B cell (primary cell): Measurements from ENCODE around the gene GFRA3. TPM values are rescaled to one million over a fixed set of nuclear protein-coding genes. Genes with fewer than 3 reads are reported as not detected.

Source experiments
- ATAC-seq: fragments of 200-7000 bp; cut with Tn5 transposase; one replicate; pipeline ENCODE4 v1.10.0; 2021; ENCODE audit warnings: low read depth, mild to moderate bottlenecking, moderate number of reproducible peaks, moderate library complexity
- CTCF ChIA-PET: fragments of 350-600 bp; sonication (Branson Sonifier 250); formaldehyde crosslinking; loops from one replicate; lab custom pipeline; 2021; ENCODE audit warnings: antibody characterized with exemption, inconsistent platforms; lab: Charles Lee
- POLR2A ChIA-PET: fragments of 350-600 bp; sonication (Branson Sonifier 250); formaldehyde crosslinking; loops from one replicate; lab custom pipeline; 2021; ENCODE audit warnings: antibody characterized with exemption; lab: Charles Lee
- DNase-seq: peaks from one replicate; pipeline ENCODE4 v3.0.0; 2013
- H2AFZ ChIP-seq: 2 replicates; pipeline ENCODE4 v1.6.1; 2012; ENCODE audit warnings: mild to moderate bottlenecking, low read depth, low read length; ENCODE audit not compliant: insufficient read depth, poor library complexity, severe bottlenecking
- H3K27ac ChIP-seq, 2 donors: 1 replicate in 1 of 2; 2 replicates in 1 of 2; pipeline ENCODE4 v1.5.1; 2012 to 2013; ENCODE audit warnings: low read length in 2 of 2, mild to moderate bottlenecking in 2 of 2, moderate library complexity in 1 of 2
- H3K27me3 ChIP-seq, 4 experiments: fragments of 200-600 bp in 1 of 4; sonication (generic) in 1 of 4; replicated peaks in 1 of 4; 1 replicate in 2 of 4; 2 replicates in 2 of 4; pipeline versions ENCODE4 v1.6.1 to v1.7.0; 2013 to 2016; ENCODE audit warnings: low read length in 3 of 4, mild to moderate bottlenecking in 2 of 4, mixed read lengths in 1 of 4, moderate library complexity in 1 of 4; ENCODE audit not compliant: insufficient read depth in 4 of 4, control insufficient read depth in 3 of 4; ENCODE audit errors: control extremely low read depth in 1 of 4
- H3K36me3 ChIP-seq, 2 experiments: replicated peaks in 1 of 2; 1 replicate in 1 of 2; 2 replicates in 1 of 2; pipeline versions ENCODE4 v1.6.1 to v1.7.1; 2013; ENCODE audit warnings: low read length in 1 of 2; ENCODE audit not compliant: insufficient read depth in 2 of 2, control insufficient read depth in 1 of 2; ENCODE audit errors: control extremely low read depth in 1 of 2, extremely low read depth in 1 of 2
- H3K4me1 ChIP-seq, 2 donors: fragments of 200-600 bp in 1 of 2; sonication (generic) in 1 of 2; 1 replicate in 1 of 2; 2 replicates in 1 of 2; pipeline versions ENCODE4 v1.5.1 to v1.6.1; 2013 to 2017; ENCODE audit warnings: low read length in 2 of 2; ENCODE audit not compliant: control insufficient read depth in 2 of 2, insufficient read depth in 2 of 2
- H3K4me2 ChIP-seq: replicated peaks from 2 replicates; pipeline ENCODE3; 2012; ENCODE audit warnings: mild to moderate bottlenecking, low read depth, low read length; ENCODE audit not compliant: poor library complexity, severe bottlenecking
- H3K4me3 ChIP-seq, 5 experiments: fragments of 200-600 bp in 1 of 5; sonication (generic) in 1 of 5; 1 replicate in 3 of 5; 2 replicates in 2 of 5; pipeline versions ENCODE4 v1.5.1 to v1.7.0; 2011 to 2016; ENCODE audit warnings: low read length in 4 of 5, mild to moderate bottlenecking in 4 of 5, low read depth in 2 of 5, control low read depth in 1 of 5, moderate library complexity in 1 of 5; ENCODE audit not compliant: insufficient read depth in 1 of 5; ENCODE audit errors: control extremely low read depth in 1 of 5, extremely low read depth in 1 of 5
- H3K79me2 ChIP-seq: fragments of 200-600 bp; sonication (generic); one replicate; pipeline ENCODE4 v1.6.0; 2016; ENCODE audit warnings: low read length; ENCODE audit not compliant: control insufficient read depth, insufficient read depth
- H3K9ac ChIP-seq: fragments of 200-600 bp; sonication (generic); 2 replicates; pipeline ENCODE4 v1.6.1; 2017; ENCODE audit warnings: mild to moderate bottlenecking, low read length, moderate library complexity
- H3K9me3 ChIP-seq, 3 donors: one replicate each; pipeline versions ENCODE4 v1.6.1 to v1.7.1; 2013; ENCODE audit warnings: low read length in 2 of 3; ENCODE audit not compliant: control insufficient read depth in 2 of 3, insufficient read depth in 1 of 3; ENCODE audit errors: control extremely low read depth in 1 of 3
- H4K20me1 ChIP-seq: 2 replicates; pipeline ENCODE4 v1.6.0; 2012; ENCODE audit warnings: mild to moderate bottlenecking, low read length; ENCODE audit not compliant: insufficient read depth, control insufficient read depth, poor library complexity, severe bottlenecking
- H3K27ac Mint-ChIP-seq: one replicate; pipeline ENCODE4 v1.8.0; 2021; ENCODE audit warnings: mixed read lengths
- H3K27me3 Mint-ChIP-seq: one replicate; pipeline ENCODE4 v1.8.0; 2021; ENCODE audit warnings: mixed read lengths
- H3K4me1 Mint-ChIP-seq: one replicate; pipeline ENCODE4 v1.8.0; 2021; ENCODE audit warnings: mixed read lengths
- H3K4me3 Mint-ChIP-seq: one replicate; pipeline ENCODE4 v1.8.0; 2021; ENCODE audit warnings: mixed read lengths
- H3K9me3 Mint-ChIP-seq: one replicate; pipeline ENCODE4 v1.8.0; 2022; ENCODE audit warnings: mixed read lengths; ENCODE audit not compliant: insufficient read depth
- CTCF ChIP-seq: fragments of 200-600 bp; IDR thresholded peaks from one replicate; pipeline ENCODE4 v1.8.0; 2022; ENCODE audit warnings: antibody characterized with exemption, mild to moderate bottlenecking
- EZH2 ChIP-seq: IDR thresholded peaks from 2 replicates; pipeline ENCODE4 v1.6.1; 2012; ENCODE audit warnings: borderline replicate concordance, low read depth, mild to moderate bottlenecking, moderate library complexity, low read length; ENCODE audit not compliant: insufficient read depth, poor library complexity, severe bottlenecking
- WGBS: methylation state at CpG from one replicate; pipeline ENCODE4 v1.1.5; 2013; ENCODE audit warnings: missing lambda C conversion rate; ENCODE audit not compliant: insufficient coverage; 5-methylcytosine and 5-hydroxymethylcytosine counted together
- intact Hi-C: fragments of 100-400 bp; cut with micrococcal nuclease; formaldehyde crosslinking; loops from one replicate; pipeline ENCODE4 v1.10.0; 2022
- polyA plus RNA-seq: library from polyadenylated mRNA; depleted of rRNA; stranded (reverse); fragments of >200 nt; gene quantifications from 2 replicates; pipeline ENCODE4 v1.2.3, GENCODE V29; 2012
- total RNA-seq, 2 donors: library from RNA; stranded (reverse); fragments of 120-200 nt in 1 of 2; gene quantifications; 1 replicate in 1 of 2; 2 replicates in 1 of 2; pipeline versions ENCODE4 v1.2.3 to v1.2.4, GENCODE V29; 2013 to 2022

Gene GFRA3
- total and polyA plus RNA-seq, 2 donors (not counting 1 experiment from before 2014, with no cell fraction given), result not detected

GRCh38 chr5:138246822-138247221, 27.6 kb downstream of the GFRA3 start:
- Histone ChIP-seq H2AFZ (no peak overlapping the region), H4K20me1 (no peaks in the 10 kb centered on the region), H3K36me3 (no peaks in the 10 kb centered on the region), H3K4me1 (peaks cover 5 to 7% of the 10 kb centered on the region in 2 donors), H3K4me3 (no peak overlapping the region), H3K27me3 (peaks cover 0 to 23% (median 17%) of the 10 kb centered on the region in 4 experiments), H3K9me3 (no peaks in the 10 kb centered on the region), H3K27ac (no peak overlapping the region), H3K9ac (no peak overlapping the region), H3K79me2 (no peaks in the 10 kb centered on the region), H3K4me2 (no peak overlapping the region)
- WGBS, result 97% methylated on average over 2 of the region's 4 CpGs
- Mint-ChIP-seq H3K9me3 (no peaks in the 10 kb centered on the region), H3K4me3 (no peak overlapping the region), H3K27ac (no peak overlapping the region), H3K27me3 (peaks cover 32% of the 10 kb centered on the region), H3K4me1 (peaks cover 5% of the 10 kb centered on the region)
- intact Hi-C loops, result no loop called here
- ChIA-PET POLR2A (no interaction called here), CTCF (no interaction called here)
- no peak for DNase-seq
- ATAC-seq, result no peak
- TF ChIP-seq CTCF (no peak), EZH2 (no peak)

- POLR2A ChIA-PET, result no interaction called here
- WGBS, result 100% methylated on average over 3 of the region's 4 CpGs
- Histone ChIP-seq H3K79me2 (no peaks in the 10 kb centered on the region), H3K36me3 (no peaks in the 10 kb centered on the region), H3K9ac (no peak overlapping the region), H3K9me3 (peaks cover 0 to 4% (median 0%) of the 10 kb centered on the region in 3 donors), H4K20me1 (no peaks in the 10 kb centered on the region), H3K4me3 (no peak overlapping the region), H2AFZ (no peak overlapping the region), H3K27ac (no peak overlapping the region), H3K27me3 (peaks cover 0 to 28% (median 21%) of the 10 kb centered on the region in 4 experiments), H3K4me2 (no peak overlapping the region), H3K4me1 (peaks cover 10 to 12% of the 10 kb centered on the region in 2 donors)
- H3K4me1 Mint-ChIP-seq, result peaks cover 9% of the 10 kb centered on the region
- no peaks in the 10 kb centered on the region for H3K9me3 Mint-ChIP-seq
- peaks cover 32% of the 10 kb centered on the region for H3K27me3 Mint-ChIP-seq
- CTCF ChIA-PET, result no interaction called here
- DNase-seq (no peak), ATAC-seq (no peak)
- intact Hi-C loops, result no loop called here
- H3K27ac Mint-ChIP-seq, result no peak overlapping the region
- no peak for TF ChIP-seq CTCF
- no peak for TF ChIP-seq EZH2
- H3K4me3 Mint-ChIP-seq, result no peak overlapping the region
Observed at GRCh38 chr5:138246334-138246733, 28.1 kb downstream of the GFRA3 start.
